A673 (cell line): ENCODE measurements around the gene HOXD1. TPM values are rescaled to one million over a fixed set of nuclear protein-coding genes. Genes with fewer than 3 reads are reported as not detected.

Experiments
- BruUV-seq: library from RNA; stranded (reverse); fragments of 400-500 nt; replicated peaks from 2 replicates; lab custom pipeline; 2021; lab: Mats Ljungman, UMichigan
- CTCF ChIA-PET: fragments of 300-600 bp; sonication (Branson Sonifier 250); formaldehyde crosslinking; loops from one replicate; lab custom pipeline; 2022; ENCODE audit warnings: antibody characterized with exemption; lab: Charles Lee
- POLR2A ChIA-PET: fragments of 300-600 bp; sonication (Branson Sonifier 250); formaldehyde crosslinking; loops from one replicate; lab custom pipeline; 2022; ENCODE audit warnings: antibody characterized with exemption; ENCODE audit not compliant: low non-redundant PET; lab: Charles Lee
- DNase-seq: peaks from one replicate; pipeline ENCODE4 v3.0.0-alpha.2; 2015; ENCODE audit warnings: low spot score
- H3K27ac ChIP-seq: fragments of 200-600 bp; sonication (generic); 2 replicates; pipeline ENCODE4 v1.5.1; 2016; ENCODE audit warnings: mixed run types, low read depth, mild to moderate bottlenecking, mixed read lengths, antibody characterized with exemption, low read length; ENCODE audit not compliant: poor library complexity, severe bottlenecking
- H3K27me3 ChIP-seq: fragments of 200-600 bp; sonication (generic); replicated peaks from 2 replicates; pipeline ENCODE4 v1.6.1; 2017; ENCODE audit warnings: mixed run types, low read depth, mild to moderate bottlenecking, mixed read lengths, antibody characterized with exemption, low read length; ENCODE audit not compliant: insufficient read depth, poor library complexity
- H3K36me3 ChIP-seq: fragments of 200-600 bp; sonication (generic); 2 replicates; pipeline ENCODE4 v1.6.1; 2016; ENCODE audit warnings: mixed run types, mild to moderate bottlenecking, mixed read lengths, antibody characterized with exemption, low read length; ENCODE audit not compliant: insufficient read depth, poor library complexity, severe bottlenecking
- H3K4me1 ChIP-seq: fragments of 200-600 bp; sonication (generic); 2 replicates; pipeline ENCODE4 v1.6.1; 2017; ENCODE audit warnings: mixed run types, mild to moderate bottlenecking, mixed read lengths, antibody characterized with exemption, low read length; ENCODE audit not compliant: insufficient read depth, poor library complexity, severe bottlenecking
- H3K4me3 ChIP-seq: fragments of 200-600 bp; sonication (generic); 2 replicates; pipeline ENCODE4 v1.5.1; 2016; ENCODE audit warnings: low read depth, mixed run types, mild to moderate bottlenecking, mixed read lengths, low read length; ENCODE audit not compliant: poor library complexity, severe bottlenecking
- H3K9me3 ChIP-seq: fragments of 200-600 bp; sonication (generic); 2 replicates; pipeline ENCODE4 v1.6.1; 2016; ENCODE audit warnings: mixed run types, low read depth, mild to moderate bottlenecking, mixed read lengths, antibody characterized with exemption, low read length; ENCODE audit not compliant: poor library complexity, severe bottlenecking
- EZH2 ChIP-seq: fragments of 200-600 bp; sonication (generic); IDR thresholded peaks from 2 replicates; pipeline ENCODE4 v1.6.1; 2017; ENCODE audit warnings: borderline replicate concordance, low read depth, mild to moderate bottlenecking, mixed read lengths, antibody characterized with exemption, low read length; ENCODE audit not compliant: poor library complexity, severe bottlenecking
- intact Hi-C: fragments of 100-400 bp; cut with micrococcal nuclease; formaldehyde crosslinking; loops from one replicate; pipeline ENCODE4 v1.10.0; 2022; ENCODE audit not compliant: unreplicated experiment
- total RNA-seq: library from RNA; stranded (reverse); gene quantifications from 2 replicates; pipeline ENCODE4 v1.2.3, GENCODE V29; 2021
- TF ChIP-seq, protein P1 (sequence below): fragments of 300-800, 200-600 bp; sonication (generic); conservative IDR thresholded peaks from 2 replicates; pipeline ENCODE4 v1.5.1; 2017; ENCODE audit warnings: low read depth, mild to moderate bottlenecking, antibody characterized with exemption, low read length, moderate library complexity, mixed read lengths

The HOXD1 gene
- total RNA-seq, 1 experiment from 2014 or later, result not detected

DNA sequence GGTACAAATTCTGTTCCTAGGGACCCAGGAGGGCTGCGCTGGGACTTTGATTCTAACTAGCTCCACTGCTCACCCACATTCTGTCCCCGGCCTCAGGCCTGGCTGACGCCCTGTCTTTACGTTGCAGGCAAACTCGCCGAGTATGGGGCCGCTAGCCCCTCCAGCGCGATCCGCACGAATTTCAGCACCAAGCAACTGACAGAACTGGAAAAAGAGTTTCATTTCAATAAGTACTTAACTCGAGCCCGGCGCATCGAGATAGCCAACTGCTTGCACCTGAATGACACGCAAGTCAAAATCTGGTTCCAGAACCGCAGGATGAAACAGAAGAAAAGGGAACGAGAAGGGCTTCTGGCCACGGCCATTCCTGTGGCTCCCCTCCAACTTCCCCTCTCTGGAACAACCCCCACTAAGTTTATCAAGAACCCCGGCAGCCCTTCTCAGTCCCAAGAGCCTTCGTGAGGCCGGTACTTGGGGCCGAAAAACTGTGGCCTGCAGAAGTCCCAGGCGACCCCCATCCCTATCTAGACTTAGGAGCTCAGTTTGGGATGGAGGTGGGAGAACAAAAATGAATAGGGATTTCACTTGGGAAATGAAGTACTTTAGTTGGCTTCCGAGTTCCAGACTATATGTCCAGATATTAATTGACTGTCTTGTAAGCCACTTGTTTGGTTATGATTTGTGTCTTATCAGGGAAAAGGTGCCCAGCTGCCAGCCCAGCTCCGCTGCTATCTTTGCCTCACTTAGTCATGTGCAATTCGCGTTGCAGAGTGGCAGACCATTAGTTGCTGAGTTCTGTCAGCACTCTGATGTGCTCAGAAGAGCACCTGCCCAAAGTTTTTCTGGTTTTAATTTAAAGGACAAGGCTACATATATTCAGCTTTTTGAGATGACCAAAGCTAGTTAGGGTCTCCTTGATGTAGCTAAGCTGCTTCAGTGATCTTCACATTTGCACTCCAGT lies 1.5 kb downstream of the HOXD1 start:
- Histone ChIP-seq H3K9me3 (no peaks in the 10 kb centered on the region), H3K27ac (no peak overlapping the region), H3K27me3 (peaks cover 42% of the 10 kb centered on the region), H3K4me3 (no peak overlapping the region), H3K4me1 (peaks cover 11% of the 10 kb centered on the region), H3K36me3 (no peaks in the 10 kb centered on the region)
- intact Hi-C loops, result no loop called here
- POLR2A ChIA-PET, result no interaction called here
- CTCF ChIA-PET, result no interaction called here
- no peak for DNase-seq
- no peak for TF ChIP-seq EZH2
- TF ChIP-seq, protein P1, sequence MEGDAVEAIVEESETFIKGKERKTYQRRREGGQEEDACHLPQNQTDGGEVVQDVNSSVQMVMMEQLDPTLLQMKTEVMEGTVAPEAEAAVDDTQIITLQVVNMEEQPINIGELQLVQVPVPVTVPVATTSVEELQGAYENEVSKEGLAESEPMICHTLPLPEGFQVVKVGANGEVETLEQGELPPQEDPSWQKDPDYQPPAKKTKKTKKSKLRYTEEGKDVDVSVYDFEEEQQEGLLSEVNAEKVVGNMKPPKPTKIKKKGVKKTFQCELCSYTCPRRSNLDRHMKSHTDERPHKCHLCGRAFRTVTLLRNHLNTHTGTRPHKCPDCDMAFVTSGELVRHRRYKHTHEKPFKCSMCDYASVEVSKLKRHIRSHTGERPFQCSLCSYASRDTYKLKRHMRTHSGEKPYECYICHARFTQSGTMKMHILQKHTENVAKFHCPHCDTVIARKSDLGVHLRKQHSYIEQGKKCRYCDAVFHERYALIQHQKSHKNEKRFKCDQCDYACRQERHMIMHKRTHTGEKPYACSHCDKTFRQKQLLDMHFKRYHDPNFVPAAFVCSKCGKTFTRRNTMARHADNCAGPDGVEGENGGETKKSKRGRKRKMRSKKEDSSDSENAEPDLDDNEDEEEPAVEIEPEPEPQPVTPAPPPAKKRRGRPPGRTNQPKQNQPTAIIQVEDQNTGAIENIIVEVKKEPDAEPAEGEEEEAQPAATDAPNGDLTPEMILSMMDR, result no peak
- no TSS peak for BruUV-seq

DNA sequence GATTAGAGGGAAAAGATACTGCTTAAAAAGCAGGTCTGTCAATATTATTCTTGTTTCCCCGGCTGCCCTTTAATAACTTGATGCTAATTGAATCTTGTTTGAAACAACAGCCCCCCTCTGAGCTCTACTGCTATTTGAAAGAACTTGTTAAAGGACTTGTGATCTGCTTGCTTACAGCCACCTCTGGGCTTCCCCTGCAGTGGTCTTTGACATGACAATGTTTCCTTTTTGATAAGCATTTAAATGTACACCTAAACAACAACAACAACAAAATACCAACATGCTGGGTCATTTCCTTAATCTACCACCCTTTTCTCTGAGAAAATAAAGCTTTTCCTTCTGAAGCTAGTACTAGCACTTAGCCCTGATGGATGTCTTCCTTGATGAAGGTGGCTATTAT lies 3.9 kb downstream of the HOXD1 start:
- H3K27ac ChIP-seq, result no peak overlapping the region
- no peak for TF ChIP-seq EZH2
- peaks cover 42% of the 10 kb centered on the region for H3K27me3 ChIP-seq
- peaks cover 7% of the 10 kb centered on the region for H3K4me1 ChIP-seq
- BruUV-seq, result no TSS peak
- intact Hi-C loops, result no loop called here
- H3K9me3 ChIP-seq, result no peaks in the 10 kb centered on the region
- POLR2A ChIA-PET, result interaction anchor here (0.6 kb wide), 1 partner anchor 86 kb away, joined by 4 read pairs; no protein-coding TSS in a partner anchor
- H3K36me3 ChIP-seq, result no peaks in the 10 kb centered on the region
- no peak for DNase-seq
- H3K4me3 ChIP-seq, result no peak overlapping the region
- CTCF ChIA-PET, result no interaction called here

DNA sequence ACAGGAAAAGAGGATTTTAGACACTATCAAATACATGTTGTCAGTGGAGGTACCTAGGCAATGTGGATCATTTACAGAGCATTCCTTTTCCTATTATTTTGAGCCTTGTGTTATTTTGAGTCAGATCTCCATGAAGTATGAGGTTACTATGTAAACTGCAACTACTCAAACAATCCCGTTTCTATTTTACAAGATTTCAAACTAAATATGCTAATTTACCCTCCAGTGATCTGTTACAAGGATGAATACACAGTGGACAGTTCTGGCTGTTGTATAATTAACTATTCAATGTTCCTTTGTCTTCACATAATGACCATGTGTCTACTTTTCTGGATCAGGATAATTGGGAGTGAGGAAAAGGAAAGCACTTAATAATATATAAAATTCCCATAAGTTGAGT lies 4.6 kb downstream of the HOXD1 start:
- Histone ChIP-seq H3K27ac (no peak overlapping the region), H3K4me1 (peaks cover 7% of the 10 kb centered on the region), H3K9me3 (no peaks in the 10 kb centered on the region), H3K27me3 (peaks cover 42% of the 10 kb centered on the region), H3K4me3 (no peak overlapping the region), H3K36me3 (no peaks in the 10 kb centered on the region)
- CTCF ChIA-PET, result no interaction called here
- no peak for TF ChIP-seq EZH2
- TF ChIP-seq, protein P1, result no peak
- intact Hi-C loops, result no loop called here
- BruUV-seq, result no TSS peak
- POLR2A ChIA-PET, result no interaction called here
- no peak for DNase-seq
